Measurements from ENCODE around the gene DLK1. TPM values are rescaled to one million over a fixed set of nuclear protein-coding genes. Genes with fewer than 3 reads are reported as not detected.

DLK1 gene
- polyA plus RNA-seq, 1 of the 3 experiments (the other 2 are of a cell fraction), result 1.7 TPM

GRCh38 chr14:100680439-100681051 is 46.1 kb upstream of the DLK1 start:
- H4K20me1 ChIP-seq (ENCODE audit: insufficient read depth), result no peaks in the 10 kb centered on the region
- H3K79me2 ChIP-seq (ENCODE audit: insufficient read depth), result no peaks in the 10 kb centered on the region
- POLR2A ChIA-PET, result interaction anchor here (4.9 kb wide), 1 partner anchor 103 kb away, joined by 39 read pairs; no protein-coding TSS in a partner anchor
- WGBS (ENCODE audit: low lambda C conversion rate), result 81% methylated on average over 5 of the region's 23 CpGs
- no peak overlapping the region for H3K4me2 ChIP-seq
- peak overlapping the region in 1 of 2 experiments; percentile 99; a peak in 2 of 4 replicates for H3K27ac ChIP-seq (ENCODE audit: low read depth in 2 of 2, low read length in 1 of 2)
- H2AFZ ChIP-seq (ENCODE audit: low read depth), result no peak overlapping the region
- no peak for TF ChIP-seq MEF2A (IDR thresholded peaks at IDR 0.05; ENCODE audit: borderline replicate concordance, low read depth)
- TF ChIP-seq CHD2 (IDR thresholded peaks at IDR 0.05; ENCODE audit: low read length, partially characterized antibody), result no peak
- no peak for TF ChIP-seq USF2 (IDR thresholded peaks at IDR 0.05; ENCODE audit: borderline replicate concordance, low read depth, low read length)
- TF ChIP-seq USF1 (IDR thresholded peaks at IDR 0.05; ENCODE audit: borderline replicate concordance, low read depth), result no peak
- TF ChIP-seq FOXJ3 (CRISPR knock-in tag; IDR thresholded peaks at IDR 0.05), result no peak
- no peak for TF ChIP-seq REST (IDR thresholded peaks at IDR 0.05; ENCODE audit: low read depth, low read length)
- no peak for TF ChIP-seq RXRA (IDR thresholded peaks at IDR 0.05; ENCODE audit: borderline replicate concordance, low read depth)
- TF ChIP-seq FOXM1 (IDR thresholded peaks at IDR 0.05; ENCODE audit: low read depth), result no peak
- TF ChIP-seq GABPA (IDR thresholded peaks at IDR 0.05; ENCODE audit: low read depth), result no peak
- TF ChIP-seq PBX3 (IDR thresholded peaks at IDR 0.05), result no peak
- TF ChIP-seq TAF1 (IDR thresholded peaks at IDR 0.05; ENCODE audit: borderline replicate concordance, low read depth, low read length), result no peak
- TF ChIP-seq RFX5 (IDR thresholded peaks at IDR 0.05; ENCODE audit: low read length), result no peak
- no peak for TF ChIP-seq POLR2AphosphoS5 (IDR thresholded peaks at IDR 0.05; ENCODE audit: low read depth, low read length)
- no peak for TF ChIP-seq TEAD4 (IDR thresholded peaks at IDR 0.05; ENCODE audit: borderline replicate concordance, insufficient read depth)
- TF ChIP-seq NFIC (IDR thresholded peaks at IDR 0.05; ENCODE audit: borderline replicate concordance), result no peak
- no peak for TF ChIP-seq IRF3 (IDR thresholded peaks at IDR 0.05; ENCODE audit: low read depth, low read length)
- no peak for TF ChIP-seq ZBTB33 (IDR thresholded peaks at IDR 0.05; ENCODE audit: borderline replicate concordance, low read depth)
- no peak for TF ChIP-seq MAX (IDR thresholded peaks at IDR 0.05; ENCODE audit: low read depth)
- no peak for TF ChIP-seq NRF1 (IDR thresholded peaks at IDR 0.05; ENCODE audit: low read depth, low read length)
- no peak for TF ChIP-seq ELF1 (IDR thresholded peaks at IDR 0.05)
- no peak for DNase-seq
- no peaks in the 10 kb centered on the region for H3K9me2 ChIP-seq
- no peaks in the 10 kb centered on the region for H3K27me3 ChIP-seq (ENCODE audit: insufficient read depth)
- H3K36me3 ChIP-seq (replicated peaks in 1 of 2; ENCODE audit: control insufficient read depth in 1 of 2, insufficient read depth in 2 of 2, low read length in 1 of 2), result no peaks in the 10 kb centered on the region
- peaks cover 0 to 84% of the 10 kb centered on the region in 2 experiments; a peak in 2 of 4 replicates for H3K4me1 ChIP-seq (ENCODE audit: control insufficient read depth in 1 of 2, insufficient read depth in 2 of 2, low read depth in 1 of 2, low read length in 1 of 2)
- no peak overlapping the region for H3K9ac ChIP-seq
- H3K9me3 ChIP-seq, result no peaks in the 10 kb centered on the region
- CTCF ChIA-PET, result interaction anchor here (0.6 to 6.3 kb wide), 5 partner anchors 16 to 263 kb away, joined by 3 to 33 read pairs (median 3); no protein-coding TSS in a partner anchor
- H3F3A ChIP-seq (replicated peaks; ENCODE audit: insufficient read depth), result peaks cover 4% of the 10 kb centered on the region
- no peak overlapping the region for H3K4me3 ChIP-seq (ENCODE audit: low read depth in 2 of 2, low read length in 1 of 2)

Measured in SK-N-SH (cell line).